ENCODE data around the gene METTL16.

METTL16 gene

GRCh38 chr17:2368359-2368758, 143.3 kb downstream of the METTL16 start:
- H3K27ac ChIP-seq (ENCODE audit: insufficient read depth, low read depth, low read length, poor library complexity, severe bottlenecking) = no peak overlapping the region
- H3K9me3 ChIP-seq (ENCODE audit: control insufficient read depth, low read length) = no peaks in the 10 kb centered on the region
- H3K36me3 ChIP-seq (ENCODE audit: control insufficient read depth, insufficient read depth, low read length) = peaks cover 5% of the 10 kb centered on the region
- no peaks in the 10 kb centered on the region for H3K4me1 ChIP-seq (ENCODE audit: control insufficient read depth, insufficient read depth, low read length)
- no peak overlapping the region for H3K4me3 ChIP-seq (ENCODE audit: insufficient read depth, low read depth, low read length)
- 91 to 94% methylated on average over 8 of the region's 8 CpGs for WGBS, 2 experiments
- H3K27me3 ChIP-seq (ENCODE audit: control insufficient read depth, insufficient read depth, low read length, poor library complexity, severe bottlenecking) = no peaks in the 10 kb centered on the region

GRCh38 chr17:2366747-2367494, 144.8 kb downstream of the METTL16 start:
- Histone ChIP-seq H3K4me1 (ENCODE audit: control insufficient read depth, insufficient read depth, low read length) (no peaks in the 10 kb centered on the region), H3K27ac (ENCODE audit: insufficient read depth, low read depth, low read length, poor library complexity, severe bottlenecking) (no peak overlapping the region), H3K27me3 (ENCODE audit: control insufficient read depth, insufficient read depth, low read length, poor library complexity, severe bottlenecking) (no peaks in the 10 kb centered on the region), H3K36me3 (ENCODE audit: control insufficient read depth, insufficient read depth, low read length) (peaks cover 9% of the 10 kb centered on the region), H3K4me3 (ENCODE audit: insufficient read depth, low read depth, low read length) (no peak overlapping the region), H3K9me3 (ENCODE audit: control insufficient read depth, low read length) (no peaks in the 10 kb centered on the region)
- WGBS, 2 experiments = 81% methylated on average over 26 of the region's 26 CpGs
